Activated CD8-positive, alpha-beta memory T cell treated with anti-CD3 and anti-CD28 coated beads for 4 hours (primary cell): ENCODE data around the gene CAMK1.

Experiments used
- DNase-seq, 2 donors: peaks; one replicate each; pipeline ENCODE4 v3.0.0-alpha.2; 2020; ENCODE audit warnings: low read depth in 2 of 2

CAMK1 gene

GRCh38 chr3:9793161-9793781, 23.5 kb upstream of the CAMK1 start:
- no peak for DNase-seq

DNA sequence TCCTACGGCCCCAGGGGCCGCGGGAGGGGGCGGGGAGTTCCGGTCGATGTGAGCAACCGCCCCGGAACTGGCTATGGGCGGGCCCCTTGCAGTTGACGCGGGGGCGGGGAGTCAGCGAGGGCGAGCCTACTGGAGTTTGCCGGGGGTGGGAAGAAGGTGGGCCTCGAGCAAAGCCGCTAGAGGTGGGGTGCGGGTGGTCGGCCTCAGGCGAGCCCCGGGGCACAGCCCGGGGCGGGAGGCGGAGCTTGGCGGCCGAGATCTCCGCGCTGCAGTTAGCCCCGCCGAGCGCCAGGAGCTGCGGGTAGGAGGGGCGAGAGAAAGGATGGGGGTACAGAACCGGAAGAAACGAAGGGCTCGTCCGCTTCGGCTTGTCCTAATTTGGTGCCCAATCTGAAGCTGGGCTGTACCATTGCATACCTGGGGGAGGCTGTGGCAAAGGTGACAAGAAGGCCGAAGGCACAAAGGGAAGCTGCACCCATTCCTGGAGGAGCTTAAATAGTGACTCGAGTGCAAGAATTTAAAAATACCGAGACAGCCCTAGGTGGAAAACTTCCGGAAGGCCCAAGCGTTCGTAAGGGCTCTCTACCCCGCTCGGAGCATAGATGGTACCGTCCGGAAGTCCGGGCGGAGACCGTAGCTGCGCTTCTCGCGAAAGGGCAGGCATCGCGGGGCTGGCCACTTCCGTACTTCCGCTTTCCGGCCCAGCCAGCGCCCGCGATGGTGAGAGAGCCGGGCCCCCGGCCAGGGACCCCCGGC, 22.8 kb upstream of the CAMK1 start, which contains the start of the genes ARPC4 and TADA3:
Gene ARPC4, plus strand, starts transcription at position 678 of the 756 bp plus-strand sequence. Its CDS starts 40 bp downstream, at position 718.
Gene TADA3, minus strand, starts transcription at position 69 of the 756 bp plus-strand sequence. CDS start 1,007 bp downstream, outside the sequence.
- DNase-seq, result peak; percentile 83 to 91

GRCh38 chr3:9791790-9792404, 22.1 kb upstream of the CAMK1 start:
- DNase-seq, result no peak

DNA sequence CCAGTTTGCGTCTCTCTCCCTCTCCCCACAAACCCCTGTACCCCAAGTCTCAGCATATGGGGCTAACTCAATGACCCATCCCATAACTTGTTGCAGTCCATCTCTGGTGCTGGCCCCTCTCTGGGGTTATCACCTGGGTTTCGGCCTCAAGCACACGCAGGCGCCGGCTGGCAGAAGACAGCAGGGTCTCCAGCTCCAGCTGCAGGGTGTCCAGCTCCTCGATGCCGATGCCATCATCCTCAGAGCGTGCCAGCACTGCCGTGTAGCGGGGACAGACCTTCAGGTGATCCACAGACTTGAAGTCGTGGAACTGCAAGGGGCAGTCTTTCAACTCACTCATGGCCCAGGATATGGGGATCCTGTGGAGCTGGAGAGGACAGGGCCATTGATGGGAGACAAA, 21.4 kb upstream of the CAMK1 start:
- DNase-seq, result no peak

GRCh38 chr3:9787714-9788113, 18.0 kb upstream of the CAMK1 start:
- DNase-seq, result no peak

DNA sequence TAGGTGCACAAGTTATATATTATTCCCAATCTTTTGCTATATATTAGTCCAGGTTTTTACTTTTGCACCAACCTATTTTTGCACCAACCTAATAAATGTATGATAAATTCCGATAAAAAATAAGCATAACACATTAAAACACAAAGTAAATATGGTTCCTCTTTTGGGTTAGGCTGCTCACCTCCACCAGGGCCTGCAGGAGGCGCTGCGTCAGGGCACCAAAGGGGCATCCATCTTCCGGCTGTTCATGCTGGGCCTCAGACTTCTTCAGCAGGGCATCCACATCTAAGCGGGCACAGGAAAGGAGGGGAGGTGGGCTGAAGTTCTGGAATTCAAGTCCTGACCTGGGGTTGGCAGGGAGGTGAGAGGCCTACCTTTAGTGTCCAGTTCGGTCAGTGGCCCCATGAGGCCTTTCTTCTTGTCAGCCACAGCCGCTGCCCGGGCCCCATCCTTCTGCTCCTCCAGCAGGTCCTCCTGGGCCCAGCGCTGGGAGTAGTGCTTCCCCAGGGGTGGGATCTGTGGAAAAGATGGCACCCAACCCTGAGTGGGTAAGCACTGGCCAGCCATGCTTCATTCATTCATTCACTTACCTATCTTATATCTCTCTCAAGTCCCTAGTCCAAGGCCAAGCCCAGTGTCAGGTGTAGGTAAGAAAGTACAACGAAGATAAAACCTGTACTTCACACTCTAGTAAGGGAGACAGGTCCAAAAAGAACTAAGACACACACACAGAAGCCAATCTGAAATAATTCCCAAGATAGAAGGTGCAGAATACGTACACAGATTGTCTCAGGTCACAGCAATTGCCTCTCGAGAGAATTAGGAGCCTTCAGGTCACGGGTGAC, 17.3 kb upstream of the CAMK1 start:
- no peak for DNase-seq

DNA sequence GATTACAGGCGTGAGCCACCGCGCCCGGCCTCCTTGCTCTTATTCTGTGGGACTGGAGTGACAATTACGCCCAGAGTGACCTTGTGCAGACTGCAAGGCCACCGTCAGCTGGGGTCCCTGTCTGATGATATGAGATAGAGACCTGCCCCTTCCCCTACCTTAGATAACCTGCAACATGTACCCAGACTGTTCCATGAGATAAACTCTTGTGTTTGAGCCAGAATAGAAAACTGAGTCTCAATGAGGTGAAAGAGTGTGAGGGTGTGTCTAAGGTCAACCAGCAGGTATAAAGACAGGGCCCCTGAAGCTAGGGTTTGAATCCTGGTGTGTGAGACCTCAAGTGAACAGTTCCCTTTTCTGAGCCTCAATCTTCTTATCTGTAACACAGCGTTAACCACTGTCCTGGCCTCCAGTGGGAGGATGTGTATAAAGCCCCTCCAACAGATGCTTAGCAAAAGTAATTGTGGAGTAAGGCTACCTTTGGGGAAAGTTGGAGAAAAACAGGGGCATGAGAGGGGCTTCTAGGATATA, 16.5 kb upstream of the CAMK1 start:
- no peak for DNase-seq

DNA sequence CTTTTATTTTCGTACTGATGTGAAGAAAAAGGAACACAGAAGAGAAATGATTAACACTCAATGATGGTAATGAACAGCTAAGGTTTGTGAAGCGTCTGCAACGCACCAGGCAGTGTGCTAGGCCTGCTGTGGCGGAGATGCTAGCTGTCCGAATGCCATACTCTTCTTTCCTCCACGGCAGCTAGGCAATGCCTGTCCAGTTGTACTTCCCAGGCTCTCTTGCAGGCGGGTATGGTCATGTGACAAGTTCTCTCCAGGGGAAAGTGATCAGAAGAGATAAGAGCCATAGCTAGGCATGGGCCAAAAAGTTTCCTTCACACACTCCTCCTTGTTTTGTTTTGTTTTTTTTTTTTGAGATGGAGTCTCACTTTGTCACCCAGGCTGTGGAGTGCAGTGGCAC, 15.9 kb upstream of the CAMK1 start:
- DNase-seq, result no peak

DNA sequence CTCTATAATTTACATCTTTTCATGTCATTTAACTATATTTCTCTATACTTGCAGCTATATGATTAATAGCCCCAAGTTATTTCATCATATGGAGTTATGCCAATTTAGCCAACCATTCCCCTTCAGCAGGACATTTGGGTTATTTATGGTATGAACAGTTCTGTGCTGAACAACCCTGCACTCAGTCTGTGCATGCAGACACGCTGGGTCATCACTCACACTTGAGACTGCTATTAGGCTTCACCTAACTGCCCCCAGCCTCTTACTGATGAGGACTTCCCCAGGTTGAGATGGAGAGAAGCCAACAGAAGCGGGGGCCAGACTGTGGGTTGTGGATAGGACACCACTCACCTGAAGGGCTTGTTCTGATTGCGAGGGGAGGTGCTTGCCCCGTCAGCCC, 15.2 kb upstream of the CAMK1 start:
- no peak for DNase-seq

GRCh38 chr3:9783954-9784353, 14.2 kb upstream of the CAMK1 start:
- no peak for DNase-seq

GRCh38 chr3:9782770-9783169, 13.0 kb upstream of the CAMK1 start:
- no peak for DNase-seq

DNA sequence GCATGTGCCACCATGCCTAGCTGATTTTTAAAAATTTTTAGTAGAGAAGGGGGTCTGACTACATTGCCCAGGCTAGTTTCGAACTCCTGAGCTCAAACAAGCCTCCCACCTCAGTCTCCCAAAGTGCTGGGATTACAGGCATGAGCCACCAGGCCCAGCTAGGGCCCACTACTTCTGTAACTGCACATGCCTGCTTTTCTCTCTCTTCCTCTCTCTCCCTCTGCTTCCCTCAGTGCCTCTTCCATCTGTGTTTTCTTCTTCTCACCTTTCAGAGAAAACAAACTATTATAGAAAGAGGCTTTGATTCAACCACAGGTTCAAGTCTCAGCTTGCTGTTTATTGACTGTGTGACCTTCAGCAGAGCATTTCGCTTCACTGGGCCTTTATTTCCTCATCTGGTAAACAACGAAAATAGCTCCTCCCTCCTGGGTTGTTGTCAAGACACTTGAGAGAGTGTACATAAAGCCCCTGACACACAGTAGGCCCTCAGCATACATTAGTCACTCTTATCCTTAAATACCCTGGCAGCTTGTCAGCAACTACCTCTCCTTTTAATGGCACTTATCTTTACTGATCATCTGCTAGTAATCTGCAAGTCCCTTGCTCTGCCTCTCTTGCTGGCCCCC, 12.3 kb upstream of the CAMK1 start:
- DNase-seq, result no peak

DNA sequence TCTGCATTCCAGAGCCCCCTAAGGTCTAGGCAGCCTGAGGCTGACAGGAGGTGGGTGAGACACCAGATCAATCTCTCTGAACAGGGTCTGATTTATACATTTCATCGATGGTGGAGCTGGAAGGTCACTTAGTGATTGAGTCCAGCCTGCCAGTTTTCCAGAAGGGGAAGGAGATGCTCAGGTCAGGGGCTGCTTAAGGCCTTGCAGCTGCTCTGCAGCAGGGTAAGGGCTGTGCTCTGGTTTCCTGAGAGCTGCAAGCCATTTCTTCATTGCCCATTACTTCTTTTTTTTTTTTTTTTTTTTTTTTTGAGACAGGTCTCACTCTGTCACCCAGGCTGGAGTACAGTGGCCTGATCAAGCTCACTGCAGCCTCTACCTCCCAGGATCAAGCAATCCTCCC, 11.8 kb upstream of the CAMK1 start:
- DNase-seq, result no peak

- no peak for DNase-seq
Observed at GRCh38 chr3:9780910-9781309, 11.2 kb upstream of the CAMK1 start.

DNA sequence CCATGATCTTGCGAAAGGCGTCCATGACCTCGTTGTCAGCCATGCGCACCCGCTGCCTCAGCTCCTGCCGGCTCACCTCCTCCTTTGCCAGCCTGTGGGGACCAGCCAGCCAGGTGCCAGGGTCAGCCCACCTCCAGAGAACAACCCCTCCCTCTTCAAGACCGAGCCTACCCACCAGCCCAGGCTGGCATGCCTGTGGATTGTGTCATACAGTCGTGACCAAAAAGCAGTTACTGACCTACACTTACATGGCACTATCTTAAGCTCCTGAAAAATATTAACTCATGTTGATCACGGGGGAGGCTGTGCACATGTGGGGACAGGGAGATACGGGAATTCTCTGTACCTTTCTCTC, 10.7 kb upstream of the CAMK1 start:
- no peak for DNase-seq

- no peak for DNase-seq
Observed at GRCh38 chr3:9779721-9780457, 10.1 kb upstream of the CAMK1 start.

DNA sequence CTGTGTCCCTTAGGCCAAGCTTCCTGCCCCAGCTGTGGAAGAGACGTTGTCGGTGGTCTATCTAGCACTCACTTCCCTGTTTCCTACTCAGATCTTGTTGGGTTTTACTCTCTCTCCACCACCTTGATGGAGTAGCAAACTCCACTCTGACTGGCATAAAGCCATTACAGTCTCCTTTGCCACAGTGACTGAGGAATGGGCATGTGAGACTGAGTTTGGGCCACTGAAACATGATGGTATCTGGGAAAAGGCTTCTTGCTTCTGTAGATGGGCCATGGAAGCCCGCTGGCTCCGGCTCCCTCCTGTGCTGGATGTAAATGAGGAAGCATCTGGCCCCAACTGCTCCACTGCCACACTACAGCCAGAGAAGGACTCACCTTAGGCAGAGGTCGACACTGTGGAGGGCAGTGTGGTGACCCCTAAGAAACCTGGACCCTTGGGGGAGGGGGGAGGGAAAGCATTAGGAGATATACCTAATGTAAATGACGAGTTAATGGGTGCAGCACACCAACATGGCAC, 9.4 kb upstream of the CAMK1 start:
- DNase-seq, result no peak

DNA sequence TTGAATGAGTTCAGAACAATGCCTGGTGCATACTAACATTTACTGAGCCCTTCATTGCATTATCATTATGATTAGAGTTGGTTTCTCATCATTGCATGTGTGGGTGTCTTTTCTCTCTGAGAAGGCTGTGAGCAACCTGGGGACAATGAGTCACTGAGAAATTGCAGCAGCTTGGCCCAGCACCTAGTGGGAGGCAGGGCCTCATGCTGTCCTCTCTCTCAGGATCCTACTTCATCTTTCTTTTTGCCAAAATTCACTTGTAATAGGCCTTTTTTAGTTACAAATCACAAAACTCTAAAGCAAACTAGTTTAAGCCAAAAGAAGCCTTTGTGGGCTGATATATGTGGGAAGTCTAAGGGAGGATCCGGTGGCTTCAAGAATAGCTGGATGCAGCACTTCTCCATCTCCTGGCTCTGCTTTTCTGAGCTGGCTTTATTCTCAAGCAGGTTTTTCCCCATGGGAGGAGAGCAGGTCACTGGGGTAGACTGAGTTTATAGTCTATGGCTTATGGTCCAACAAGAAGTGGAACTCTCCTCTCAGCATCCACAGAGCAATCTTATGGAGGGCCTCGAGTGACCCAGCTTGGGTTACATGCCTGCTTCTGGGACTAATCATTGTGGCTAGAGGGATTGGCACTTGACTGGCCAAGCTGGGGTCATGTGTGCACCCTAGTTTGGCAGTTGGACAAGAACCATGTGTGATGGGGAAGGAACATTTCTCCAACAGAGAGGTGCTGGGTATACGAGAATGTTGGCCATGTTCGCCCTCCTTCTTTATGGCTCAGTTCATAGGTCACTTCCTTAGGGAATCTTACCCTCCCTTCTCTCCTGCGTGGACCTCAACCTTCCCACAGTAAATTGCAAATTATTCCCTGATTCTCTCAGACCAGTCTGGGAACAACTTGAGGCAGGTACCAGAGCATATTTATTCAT, 8.7 kb upstream of the CAMK1 start:
- DNase-seq, result peak in 1 of 2 donors; percentile 36

DNA sequence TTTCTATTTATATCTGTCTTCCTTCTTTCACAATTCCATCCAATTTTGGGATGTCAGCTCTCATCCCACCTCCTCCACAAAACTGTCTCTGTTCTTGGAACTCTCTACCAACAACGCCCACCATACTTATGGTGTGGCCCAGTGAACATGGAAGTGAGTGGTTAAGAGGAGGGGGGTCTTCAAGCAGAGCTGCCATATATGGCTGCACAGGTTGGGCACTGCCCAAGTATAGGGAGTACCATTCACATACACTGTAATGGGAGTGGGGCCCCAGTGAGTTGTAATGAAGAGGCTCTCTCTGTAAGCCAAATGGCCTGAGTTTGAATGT, 7.9 kb upstream of the CAMK1 start:
- no peak for DNase-seq
